DLD1 (cell line): ENCODE data around the gene STYXL2.

ENCODE experiments used
- in situ Hi-C: cut with HindIII; loops from 2 replicates; pipeline ENCODE4 v1.10.0; 2017; ENCODE audit warnings: low sequenced_read_pairs

The STYXL2 gene

DNA sequence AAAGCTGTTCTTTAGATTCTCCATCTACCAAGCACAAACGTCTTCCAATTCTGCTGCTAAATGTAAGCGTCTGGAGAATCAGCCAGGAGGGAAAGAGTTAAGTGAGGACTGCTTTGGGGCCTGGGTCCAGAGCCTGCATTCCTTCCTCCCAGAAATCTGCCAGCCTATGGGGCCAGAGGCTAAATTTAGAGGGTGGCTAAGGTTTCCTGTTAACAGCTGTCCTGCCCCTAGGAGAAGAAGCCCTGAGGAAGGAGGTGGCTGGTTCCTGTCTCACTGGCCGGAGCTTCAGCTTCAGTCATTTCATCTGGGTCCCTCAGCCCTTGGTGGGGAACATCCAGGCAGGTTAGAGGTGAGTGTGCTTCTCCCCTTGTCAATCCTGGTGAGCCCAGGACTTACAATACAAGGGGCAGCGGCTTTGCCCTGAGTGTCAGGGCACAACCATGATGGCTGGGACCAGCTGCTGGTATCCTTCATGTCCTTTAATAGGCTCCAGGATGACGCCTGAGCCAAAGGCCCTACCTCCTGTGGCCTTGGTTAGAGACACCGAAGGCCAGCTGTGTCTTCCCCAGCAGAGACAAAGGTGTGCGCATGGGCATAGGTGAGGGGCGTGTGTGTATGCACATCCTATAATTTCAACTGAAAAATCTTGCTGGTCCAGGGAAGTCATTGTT, at the start of gene STYXL2:
STYXL2 (plus strand) TSS at position 230 of the 671 bp plus-strand sequence. CDS start 775 bp downstream, outside the sequence.
- in situ Hi-C loops = no loop called here

GRCh38 chr1:167051907-167052306, 42.0 kb upstream of the STYXL2 start:
- in situ Hi-C loops = loop anchor here (25.0 kb wide), 2 partner anchors 115 to 385 kb away; no protein-coding TSS in a partner anchor

- in situ Hi-C loops = loop anchor here (25.0 kb wide), 2 partner anchors 115 to 385 kb away; no protein-coding TSS in a partner anchor
Observed at GRCh38 chr1:167052389-167052788, 41.5 kb upstream of the STYXL2 start.

GRCh38 chr1:167054531-167054930, 39.3 kb upstream of the STYXL2 start:
- in situ Hi-C loops = loop anchor here (25.0 kb wide), 2 partner anchors 117 to 383 kb away; no protein-coding TSS in a partner anchor

GRCh38 chr1:167054946-167055630, 38.8 kb upstream of the STYXL2 start:
- in situ Hi-C loops = loop anchor here (25.0 kb wide), 2 partner anchors 118 to 382 kb away; no protein-coding TSS in a partner anchor

DNA sequence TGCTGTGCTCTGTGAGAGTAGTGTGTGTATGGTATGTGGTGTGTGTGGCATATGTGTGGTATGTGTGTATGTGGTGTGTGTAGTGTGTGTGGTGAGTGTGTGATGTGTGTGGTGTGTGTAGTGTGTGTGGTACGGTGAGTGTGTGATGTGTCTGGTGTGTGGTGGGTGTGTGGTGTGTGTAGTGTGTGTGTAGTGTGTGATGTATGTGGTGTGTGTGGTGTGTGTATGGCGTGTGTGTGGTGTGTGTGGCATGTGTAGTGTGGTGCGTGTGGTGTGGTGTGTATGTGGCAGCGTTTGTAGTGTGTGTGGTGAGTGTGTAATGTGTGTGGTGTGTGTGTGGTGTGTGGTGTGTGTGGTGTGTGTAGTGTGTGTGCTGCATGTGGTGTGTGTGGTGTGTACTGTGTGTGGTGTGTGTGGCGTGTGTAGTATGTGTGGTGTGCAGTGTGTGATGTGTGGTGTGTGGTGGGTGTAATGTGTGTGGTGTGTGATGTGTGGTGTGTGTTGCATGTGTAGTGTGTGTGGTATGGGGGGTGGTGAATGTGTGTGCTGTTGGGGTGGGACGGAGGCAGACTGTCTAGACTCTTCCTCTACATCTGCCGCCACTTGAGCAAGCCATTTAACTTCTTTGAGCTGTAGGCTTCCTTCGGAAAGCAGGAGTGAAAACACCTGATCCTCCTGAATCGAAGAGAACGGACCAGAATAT, 37.2 kb upstream of the STYXL2 start:
- in situ Hi-C loops = loop anchor here (25.0 kb wide), 2 partner anchors 119 to 381 kb away; no protein-coding TSS in a partner anchor

DNA sequence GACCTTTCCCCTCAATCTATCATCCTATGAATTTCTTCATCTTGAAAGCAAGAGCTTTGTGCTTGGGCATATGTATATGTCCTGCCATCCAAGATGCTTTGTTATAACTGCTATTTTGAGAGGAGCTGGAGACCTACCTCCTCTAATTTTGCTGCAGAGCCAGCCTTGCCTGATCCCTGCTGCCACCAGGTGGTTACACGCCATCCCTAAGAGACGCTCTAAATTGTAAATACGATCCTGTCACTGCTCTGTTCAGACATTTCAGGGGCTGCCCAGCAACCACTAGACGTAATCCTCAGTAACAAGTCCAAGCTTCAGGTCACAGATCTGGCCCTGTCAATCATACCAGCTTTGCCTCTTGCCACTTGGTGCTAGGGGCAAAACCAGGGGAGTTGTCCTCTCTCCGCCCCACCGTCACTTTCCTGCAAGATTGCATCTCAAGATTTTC, 36.6 kb upstream of the STYXL2 start:
- in situ Hi-C loops = loop anchor here (25.0 kb wide), 2 partner anchors 120 to 380 kb away; no protein-coding TSS in a partner anchor

DNA sequence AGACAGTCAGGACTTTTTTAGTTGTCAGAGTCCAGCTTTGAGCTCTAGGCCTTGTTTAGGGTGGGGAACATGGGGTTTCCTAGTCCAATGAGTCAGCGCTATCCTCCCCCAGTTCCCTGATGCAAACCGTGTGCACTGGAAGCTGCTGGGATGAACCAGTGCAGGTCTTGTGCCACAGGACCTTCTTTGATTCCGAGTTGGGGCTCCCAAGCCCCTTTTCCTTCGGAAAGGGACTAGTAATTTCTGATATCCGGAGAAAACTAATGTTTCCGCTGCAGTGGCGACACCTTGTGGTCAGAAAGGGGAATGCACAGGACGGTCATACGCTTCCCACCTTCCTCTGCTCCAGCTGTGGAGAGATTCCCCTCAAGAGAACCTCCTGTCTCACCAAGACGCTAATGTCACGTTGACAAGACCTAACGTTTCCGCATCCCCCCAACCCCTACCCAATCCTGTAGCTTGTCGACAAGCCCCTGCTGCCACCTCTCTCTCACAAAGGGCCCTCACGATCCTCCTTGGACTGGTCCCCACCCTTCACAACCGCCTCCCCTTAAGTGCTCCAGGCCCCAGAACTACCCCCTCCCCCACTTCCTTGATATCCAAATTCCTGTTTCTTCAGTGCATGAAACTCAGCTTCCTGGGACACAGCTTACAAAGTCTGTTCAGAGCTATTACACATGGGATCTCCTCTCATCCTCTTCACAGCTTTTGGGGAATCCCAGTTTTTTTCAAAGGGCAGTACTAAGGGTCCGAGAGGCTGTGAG, 34.6 kb upstream of the STYXL2 start:
- in situ Hi-C loops = loop anchor here (25.0 kb wide), 2 partner anchors 122 to 378 kb away; no protein-coding TSS in a partner anchor

- in situ Hi-C loops = loop anchor here (25.0 kb wide), 2 partner anchors 122 to 378 kb away; no protein-coding TSS in a partner anchor
Observed at GRCh38 chr1:167059809-167060107, 34.1 kb upstream of the STYXL2 start.

- in situ Hi-C loops = loop anchor here (25.0 kb wide), 2 partner anchors 123 to 377 kb away; no protein-coding TSS in a partner anchor
Observed at GRCh38 chr1:167060141-167061072, 33.5 kb upstream of the STYXL2 start.

- in situ Hi-C loops = loop anchor here (25.0 kb wide), 2 partner anchors 124 to 376 kb away; no protein-coding TSS in a partner anchor
Observed at GRCh38 chr1:167061073-167061464, 32.8 kb upstream of the STYXL2 start.

DNA sequence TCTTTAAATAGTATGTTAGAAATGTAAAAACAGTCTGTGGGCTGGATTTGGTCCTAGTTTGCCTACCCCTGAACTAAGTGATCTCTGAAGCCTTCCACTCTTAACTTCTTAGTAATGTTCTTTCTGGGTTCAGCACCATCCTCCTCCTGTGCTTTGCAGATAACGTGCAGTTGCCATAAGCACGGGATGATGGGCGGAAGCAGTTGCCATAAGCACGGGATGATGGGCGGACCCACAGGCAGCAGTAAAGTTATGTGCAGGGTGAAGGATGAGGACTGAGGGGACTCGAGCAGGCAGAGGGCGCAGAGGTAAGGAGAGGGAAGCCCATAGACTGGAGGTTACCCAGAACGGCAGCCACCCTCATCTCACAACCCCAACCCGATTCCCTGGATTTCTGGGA, 29.3 kb upstream of the STYXL2 start:
- in situ Hi-C loops = loop anchor here (25.0 kb wide), 2 partner anchors 127 to 373 kb away; no protein-coding TSS in a partner anchor

DNA sequence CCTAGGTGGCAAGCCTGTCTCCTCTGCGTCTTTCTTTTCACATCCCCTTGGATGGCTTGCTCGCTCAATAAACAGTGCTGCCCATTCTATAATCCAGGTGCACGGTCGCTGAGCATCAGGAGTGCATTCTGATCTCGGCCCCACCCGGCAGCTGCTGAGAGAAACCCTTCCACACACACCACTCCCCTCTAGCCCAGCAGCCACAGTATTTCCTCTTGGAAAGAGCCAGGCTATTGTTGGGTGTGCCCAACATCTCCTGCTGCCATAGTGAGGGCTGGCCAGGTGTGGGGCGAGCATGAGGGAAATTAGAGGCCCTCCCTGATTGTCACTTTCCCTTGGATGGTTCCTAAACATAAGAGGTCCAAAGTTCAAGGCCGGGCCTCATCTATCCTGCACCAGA, 28.4 kb upstream of the STYXL2 start:
- in situ Hi-C loops = loop anchor here (25.0 kb wide), 2 partner anchors 128 to 372 kb away; no protein-coding TSS in a partner anchor

GRCh38 chr1:167066333-167067122, 27.3 kb upstream of the STYXL2 start:
- in situ Hi-C loops = loop anchor here (25.0 kb wide), 2 partner anchors 129 to 371 kb away; no protein-coding TSS in a partner anchor

GRCh38 chr1:167067904-167068303, 26.0 kb upstream of the STYXL2 start:
- in situ Hi-C loops = loop anchor here (25.0 kb wide), 2 partner anchors 131 to 369 kb away; no protein-coding TSS in a partner anchor

- in situ Hi-C loops = loop anchor here (25.0 kb wide), 2 partner anchors 131 to 369 kb away; no protein-coding TSS in a partner anchor
Observed at GRCh38 chr1:167068761-167069160, 25.1 kb upstream of the STYXL2 start.

DNA sequence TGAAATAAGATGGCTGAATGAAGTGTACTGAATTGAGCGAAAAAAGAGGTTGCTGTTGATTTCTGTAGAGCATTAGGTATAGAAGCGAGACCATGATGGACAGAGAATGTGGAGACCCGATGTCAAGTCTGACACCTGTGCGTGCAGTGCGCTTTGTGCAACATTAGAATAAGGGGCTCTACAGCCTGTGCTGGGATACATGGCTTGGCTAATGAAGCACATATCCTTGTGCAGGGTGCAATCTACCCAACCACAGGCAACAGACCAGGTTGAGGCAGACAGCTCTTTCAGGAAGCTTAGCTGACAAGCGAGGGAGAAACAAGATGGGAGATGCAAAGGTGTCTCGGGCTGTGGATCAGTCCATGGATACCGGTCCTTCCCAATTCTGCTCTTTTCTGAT, 22.6 kb upstream of the STYXL2 start:
- in situ Hi-C loops = loop anchor here (25.0 kb wide), 2 partner anchors 134 to 366 kb away; no protein-coding TSS in a partner anchor

DNA sequence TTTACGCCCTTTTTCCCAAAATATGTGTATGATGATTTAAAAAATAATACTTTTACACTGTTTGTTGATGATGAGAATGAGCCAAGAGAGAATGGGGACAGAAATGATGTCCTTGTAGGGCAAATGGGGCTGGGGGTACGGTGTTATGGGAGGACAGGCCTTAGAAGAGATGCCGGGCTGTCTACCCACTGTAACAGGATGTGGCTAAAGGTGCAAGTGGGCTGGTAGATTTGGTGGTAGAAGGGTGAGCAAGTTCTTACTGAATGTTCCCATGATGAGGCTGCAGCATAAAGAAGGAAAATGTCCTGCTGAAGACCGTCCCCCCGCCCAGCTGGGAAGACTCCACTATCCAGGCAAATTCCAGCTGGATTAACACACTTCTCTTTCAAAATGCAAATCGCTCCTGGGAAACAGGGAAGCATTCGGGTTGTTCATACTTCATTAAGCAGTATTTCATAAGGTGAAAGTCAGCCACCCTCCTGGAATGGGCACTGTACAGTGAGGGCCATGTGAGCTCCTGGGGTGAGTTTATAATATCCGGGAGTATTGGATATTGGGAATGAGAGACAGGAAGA, 17.7 kb upstream of the STYXL2 start:
- in situ Hi-C loops = no loop called here
